Neutrophil (primary cell): ENCODE results near the gene CCDC172.

ENCODE experiments used
- H3K27ac ChIP-seq: fragments of 200-600 bp; sonication (generic); 2 replicates; pipeline ENCODE4 v1.5.1; 2016; ENCODE audit warnings: mild to moderate bottlenecking, moderate library complexity
- H3K27me3 ChIP-seq: fragments of 200-600 bp; sonication (generic); 2 replicates; pipeline ENCODE4 v1.6.0; 2016; ENCODE audit warnings: mild to moderate bottlenecking
- H3K36me3 ChIP-seq: fragments of 200-600 bp; sonication (generic); 2 replicates; pipeline ENCODE4 v1.5.1; 2017
- H3K4me1 ChIP-seq, 2 experiments: fragments of 200-600 bp in 1 of 2; sonication (generic) in 1 of 2; 1 replicate in 1 of 2; 2 replicates in 1 of 2; pipeline versions ENCODE4 v1.5.1 to v1.6.1; 2013 to 2016; ENCODE audit warnings: low read depth in 1 of 2, low read length in 1 of 2, mild to moderate bottlenecking in 1 of 2, moderate library complexity in 1 of 2; ENCODE audit not compliant: control insufficient read depth in 1 of 2, insufficient read depth in 1 of 2
- H3K4me3 ChIP-seq, 2 experiments: fragments of 200-600 bp in 1 of 2; sonication (generic) in 1 of 2; 1 replicate in 1 of 2; 2 replicates in 1 of 2; pipeline ENCODE4 v1.5.1; 2013 to 2016; ENCODE audit warnings: low read depth in 1 of 2, low read length in 1 of 2, mild to moderate bottlenecking in 1 of 2, moderate library complexity in 1 of 2
- H3K9me3 ChIP-seq: fragments of 200-600 bp; sonication (generic); 2 replicates; pipeline ENCODE4 v1.5.1; 2016
- TF ChIP-seq, protein P1 (sequence below): fragments of 200-600 bp; sonication (generic); IDR thresholded peaks from 2 replicates; pipeline ENCODE4 v1.5.1; 2016; ENCODE audit warnings: antibody characterized with exemption

CCDC172 gene

DNA sequence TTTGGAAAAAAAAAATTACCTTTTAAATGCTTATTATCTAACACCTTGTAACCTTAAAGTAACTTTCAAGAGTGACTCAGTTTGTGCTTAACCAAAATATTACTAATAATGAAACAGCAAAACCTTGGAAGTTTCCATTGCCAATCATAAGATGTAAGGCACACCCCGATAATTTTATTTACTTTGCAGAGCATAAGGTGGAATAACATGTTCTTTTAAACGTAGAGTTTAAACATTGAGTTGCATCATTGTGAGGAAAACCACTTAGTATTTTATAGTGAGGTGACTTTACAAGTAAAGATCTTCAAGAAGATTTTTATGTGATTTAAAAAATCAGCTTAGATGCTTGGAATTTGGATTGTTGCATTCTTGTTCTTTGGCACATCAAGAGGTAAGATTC, 103.4 kb downstream of the CCDC172 start, which contains the start of gene PNLIPRP3:
TSS of gene PNLIPRP3 (plus strand) at position 177 of the 400 bp plus-strand sequence. CDS start at position 343, 166 bp downstream.
- Histone ChIP-seq H3K27me3 (peaks cover 5% of the 10 kb centered on the region), H3K4me1 (no peaks in the 10 kb centered on the region), H3K4me3 (no peak within 1 kb of the TSS), H3K9me3 (no peaks in the 10 kb centered on the region), H3K36me3 (no peaks in the 10 kb centered on the region), H3K27ac (no peak within 1 kb of the TSS)
- TF ChIP-seq, protein P1, sequence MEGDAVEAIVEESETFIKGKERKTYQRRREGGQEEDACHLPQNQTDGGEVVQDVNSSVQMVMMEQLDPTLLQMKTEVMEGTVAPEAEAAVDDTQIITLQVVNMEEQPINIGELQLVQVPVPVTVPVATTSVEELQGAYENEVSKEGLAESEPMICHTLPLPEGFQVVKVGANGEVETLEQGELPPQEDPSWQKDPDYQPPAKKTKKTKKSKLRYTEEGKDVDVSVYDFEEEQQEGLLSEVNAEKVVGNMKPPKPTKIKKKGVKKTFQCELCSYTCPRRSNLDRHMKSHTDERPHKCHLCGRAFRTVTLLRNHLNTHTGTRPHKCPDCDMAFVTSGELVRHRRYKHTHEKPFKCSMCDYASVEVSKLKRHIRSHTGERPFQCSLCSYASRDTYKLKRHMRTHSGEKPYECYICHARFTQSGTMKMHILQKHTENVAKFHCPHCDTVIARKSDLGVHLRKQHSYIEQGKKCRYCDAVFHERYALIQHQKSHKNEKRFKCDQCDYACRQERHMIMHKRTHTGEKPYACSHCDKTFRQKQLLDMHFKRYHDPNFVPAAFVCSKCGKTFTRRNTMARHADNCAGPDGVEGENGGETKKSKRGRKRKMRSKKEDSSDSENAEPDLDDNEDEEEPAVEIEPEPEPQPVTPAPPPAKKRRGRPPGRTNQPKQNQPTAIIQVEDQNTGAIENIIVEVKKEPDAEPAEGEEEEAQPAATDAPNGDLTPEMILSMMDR: no peak

DNA sequence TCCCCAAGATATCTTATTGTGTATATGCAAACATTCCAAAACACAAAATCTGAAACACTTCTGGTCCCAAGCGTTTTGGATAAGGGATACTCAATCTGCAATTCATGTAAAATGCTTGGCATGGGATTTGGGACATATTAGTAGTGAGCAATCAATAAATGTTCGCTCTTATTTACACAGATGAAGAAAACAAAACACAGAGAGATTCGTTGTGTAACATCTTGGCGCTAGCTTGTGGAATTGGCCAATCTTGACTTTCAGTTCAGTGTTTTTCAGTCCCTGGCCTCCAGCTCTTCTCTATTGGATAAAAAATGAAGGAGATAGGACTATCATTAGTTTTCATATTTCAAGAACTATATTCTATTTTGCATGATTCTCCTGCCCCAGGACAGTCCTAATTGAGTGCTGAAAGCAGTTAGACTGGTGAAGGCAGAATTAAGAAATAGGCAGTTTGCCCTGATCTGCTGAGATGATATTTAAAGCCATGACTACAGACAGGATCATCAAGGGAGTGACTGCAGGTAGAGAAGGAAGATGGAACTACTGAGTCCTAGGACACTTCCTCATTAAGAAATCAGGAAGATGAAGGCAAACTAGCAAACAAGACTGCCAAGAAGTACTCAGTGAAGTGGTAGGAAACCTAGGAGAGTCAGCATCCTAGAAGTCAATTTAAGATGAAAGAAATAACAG, 105.2 kb downstream of the CCDC172 start:
- Histone ChIP-seq H3K4me1 (no peaks in the 10 kb centered on the region), H3K27me3 (peaks cover 5% of the 10 kb centered on the region), H3K9me3 (no peaks in the 10 kb centered on the region), H3K36me3 (no peaks in the 10 kb centered on the region), H3K4me3 (no peak overlapping the region), H3K27ac (no peak overlapping the region)
- TF ChIP-seq, protein P1: no peak
